Uterus (tissue), 4 donors: ENCODE data around the gene RGP1. TPM values are rescaled to one million over a fixed set of nuclear protein-coding genes. Genes with fewer than 3 reads are reported as not detected.

ENCODE experiments used
- DNase-seq, 2 donors: peaks; one replicate each; pipeline ENCODE4 v3.0.0-alpha.2; 2019 to 2020
- H3K27ac ChIP-seq, 2 donors: fragments of 200-600 bp; sonication (generic); 1 replicate in 1 of 2; 2 replicates in 1 of 2; pipeline ENCODE4 v1.5.1; 2016 to 2018
- H3K27me3 ChIP-seq, 2 donors: fragments of 200-600 bp; sonication (generic); one replicate each; pipeline ENCODE4 v1.5.1; 2018 to 2019; ENCODE audit warnings: control low read depth in 1 of 2
- H3K36me3 ChIP-seq, 2 donors: fragments of 200-600 bp; sonication (generic); one replicate each; pipeline ENCODE4 v1.5.1; 2019; ENCODE audit warnings: control low read depth in 1 of 2
- H3K4me1 ChIP-seq, 2 donors: fragments of 200-600 bp; sonication (generic); one replicate each; pipeline ENCODE4 v1.5.1; 2018 to 2019; ENCODE audit warnings: control low read depth in 1 of 2
- H3K4me3 ChIP-seq, 2 donors: fragments of 200-600 bp; sonication (generic); 1 replicate in 1 of 2; 2 replicates in 1 of 2; pipeline ENCODE4 v1.5.1; 2018 to 2019; ENCODE audit warnings: mild to moderate bottlenecking in 1 of 2
- H3K9me3 ChIP-seq, 2 donors: fragments of 200-600 bp; sonication (generic); one replicate each; pipeline ENCODE4 v1.5.1; 2019; ENCODE audit warnings: control low read depth in 1 of 2
- POLR2A ChIP-seq, 2 donors: fragments of 450-650 bp; IDR thresholded peaks; one replicate each; pipeline ENCODE4 v1.6.1; 2016; ENCODE audit warnings: antibody characterized with exemption in 2 of 2, mild to moderate bottlenecking in 1 of 2, moderate library complexity in 1 of 2
- intact Hi-C: fragments of 100-400 bp; cut with DNase I; formaldehyde crosslinking; loops from one replicate; pipeline ENCODE4 v1.15.1; 2023; ENCODE audit warnings: low total_unique reads
- total RNA-seq, 4 donors: library from RNA; depleted of rRNA in 3 of 4; stranded (reverse); fragments of >200 nt in 3 of 4; gene quantifications; one replicate each; pipeline versions ENCODE4 v1.1.0 to v1.2.4, GENCODE V29; 2014 to 2023
- TF ChIP-seq, protein P1 (sequence below), 4 experiments: fragments of 200-600 bp in 2 of 4; fragments of 450-650 bp in 2 of 4; sonication (generic) in 2 of 4; IDR thresholded peaks; one replicate each; pipeline ENCODE4 v1.5.1; 2016 to 2019; ENCODE audit warnings: antibody characterized with exemption in 4 of 4, mild to moderate bottlenecking in 2 of 4, moderate library complexity in 1 of 4
- donor health status: DM: yes; HTN: yes; CAD: no.

Gene RGP1
- total RNA-seq, 4 donors from 2014 or later, result 2.0 to 38.1 (median 10.3) TPM

DNA sequence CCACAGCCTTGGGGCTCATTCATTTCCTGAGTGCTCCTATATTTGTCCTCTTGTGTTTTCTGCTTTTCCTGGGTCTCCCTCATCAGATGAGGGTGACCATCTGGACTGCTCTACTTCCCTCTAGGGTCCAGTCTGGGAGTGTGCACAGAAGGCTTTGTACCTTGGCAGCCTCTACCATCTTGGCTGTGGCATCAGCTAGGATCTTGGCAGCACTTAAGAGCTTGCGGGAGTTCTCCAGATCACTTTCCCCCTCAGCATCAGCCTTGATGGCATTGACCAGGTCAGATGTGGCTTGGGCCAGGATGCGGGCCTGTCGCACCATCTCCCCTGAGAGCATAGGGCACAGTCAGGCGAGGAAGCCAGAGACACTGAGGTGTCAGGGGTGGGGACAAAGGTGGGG, 32.9 kb upstream of the RGP1 start:
- no peaks in the 10 kb centered on the region for H3K27me3 ChIP-seq
- TF ChIP-seq, protein P1, sequence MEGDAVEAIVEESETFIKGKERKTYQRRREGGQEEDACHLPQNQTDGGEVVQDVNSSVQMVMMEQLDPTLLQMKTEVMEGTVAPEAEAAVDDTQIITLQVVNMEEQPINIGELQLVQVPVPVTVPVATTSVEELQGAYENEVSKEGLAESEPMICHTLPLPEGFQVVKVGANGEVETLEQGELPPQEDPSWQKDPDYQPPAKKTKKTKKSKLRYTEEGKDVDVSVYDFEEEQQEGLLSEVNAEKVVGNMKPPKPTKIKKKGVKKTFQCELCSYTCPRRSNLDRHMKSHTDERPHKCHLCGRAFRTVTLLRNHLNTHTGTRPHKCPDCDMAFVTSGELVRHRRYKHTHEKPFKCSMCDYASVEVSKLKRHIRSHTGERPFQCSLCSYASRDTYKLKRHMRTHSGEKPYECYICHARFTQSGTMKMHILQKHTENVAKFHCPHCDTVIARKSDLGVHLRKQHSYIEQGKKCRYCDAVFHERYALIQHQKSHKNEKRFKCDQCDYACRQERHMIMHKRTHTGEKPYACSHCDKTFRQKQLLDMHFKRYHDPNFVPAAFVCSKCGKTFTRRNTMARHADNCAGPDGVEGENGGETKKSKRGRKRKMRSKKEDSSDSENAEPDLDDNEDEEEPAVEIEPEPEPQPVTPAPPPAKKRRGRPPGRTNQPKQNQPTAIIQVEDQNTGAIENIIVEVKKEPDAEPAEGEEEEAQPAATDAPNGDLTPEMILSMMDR (IDR thresholded peaks at IDR 0.05), result no peak
- TF ChIP-seq POLR2A (IDR thresholded peaks at IDR 0.05), result no peak
- H3K36me3 ChIP-seq, result no peaks in the 10 kb centered on the region
- no peaks in the 10 kb centered on the region for H3K4me1 ChIP-seq
- no peaks in the 10 kb centered on the region for H3K9me3 ChIP-seq
- DNase-seq, result no peak
- H3K27ac ChIP-seq, result no peak overlapping the region
- H3K4me3 ChIP-seq, result no peak overlapping the region
- intact Hi-C loops, result no loop called here

DNA sequence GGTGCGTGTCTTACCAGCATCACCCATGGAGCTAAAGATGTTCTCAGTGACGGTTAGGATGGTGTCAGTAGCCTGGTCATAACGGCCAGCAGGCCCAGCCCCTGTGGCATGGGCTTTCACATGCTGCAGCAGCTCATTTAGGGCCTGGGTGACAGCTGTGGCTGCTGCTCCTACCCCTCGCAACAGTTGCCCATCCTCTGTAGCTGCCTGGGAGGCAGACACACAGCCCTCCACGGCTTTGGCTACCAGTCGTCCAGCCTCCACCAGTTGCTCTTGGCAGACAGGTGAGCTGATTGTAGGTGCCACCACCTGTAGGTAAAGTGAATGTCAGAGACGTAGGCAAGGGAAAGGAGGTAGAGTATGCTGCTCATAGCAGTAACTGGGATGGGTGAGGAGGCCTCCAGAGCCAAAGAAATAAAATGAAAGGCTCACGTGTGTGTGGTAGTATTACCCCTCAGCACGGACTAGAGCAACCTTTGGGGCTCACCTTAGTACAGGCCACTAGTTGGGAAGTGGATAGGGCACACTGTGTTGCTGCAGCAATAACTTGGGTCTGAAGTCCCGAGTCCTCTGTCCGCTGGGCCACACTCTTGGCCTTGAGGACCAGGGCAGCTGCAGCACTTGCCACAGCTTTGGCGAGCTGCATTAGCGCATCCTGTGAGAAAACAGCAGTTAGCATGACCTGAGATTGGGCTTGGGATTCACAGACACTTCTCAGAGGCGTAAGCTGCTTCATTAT, 31.8 kb upstream of the RGP1 start:
- intact Hi-C loops, result no loop called here
- no peak overlapping the region for H3K4me3 ChIP-seq
- no peak for TF ChIP-seq POLR2A (IDR thresholded peaks at IDR 0.05)
- TF ChIP-seq, protein P1 (IDR thresholded peaks at IDR 0.05), result no peak
- no peak overlapping the region for H3K27ac ChIP-seq
- no peaks in the 10 kb centered on the region for H3K27me3 ChIP-seq
- no peaks in the 10 kb centered on the region for H3K4me1 ChIP-seq
- no peaks in the 10 kb centered on the region for H3K9me3 ChIP-seq
- no peaks in the 10 kb centered on the region for H3K36me3 ChIP-seq
- DNase-seq, result no peak

DNA sequence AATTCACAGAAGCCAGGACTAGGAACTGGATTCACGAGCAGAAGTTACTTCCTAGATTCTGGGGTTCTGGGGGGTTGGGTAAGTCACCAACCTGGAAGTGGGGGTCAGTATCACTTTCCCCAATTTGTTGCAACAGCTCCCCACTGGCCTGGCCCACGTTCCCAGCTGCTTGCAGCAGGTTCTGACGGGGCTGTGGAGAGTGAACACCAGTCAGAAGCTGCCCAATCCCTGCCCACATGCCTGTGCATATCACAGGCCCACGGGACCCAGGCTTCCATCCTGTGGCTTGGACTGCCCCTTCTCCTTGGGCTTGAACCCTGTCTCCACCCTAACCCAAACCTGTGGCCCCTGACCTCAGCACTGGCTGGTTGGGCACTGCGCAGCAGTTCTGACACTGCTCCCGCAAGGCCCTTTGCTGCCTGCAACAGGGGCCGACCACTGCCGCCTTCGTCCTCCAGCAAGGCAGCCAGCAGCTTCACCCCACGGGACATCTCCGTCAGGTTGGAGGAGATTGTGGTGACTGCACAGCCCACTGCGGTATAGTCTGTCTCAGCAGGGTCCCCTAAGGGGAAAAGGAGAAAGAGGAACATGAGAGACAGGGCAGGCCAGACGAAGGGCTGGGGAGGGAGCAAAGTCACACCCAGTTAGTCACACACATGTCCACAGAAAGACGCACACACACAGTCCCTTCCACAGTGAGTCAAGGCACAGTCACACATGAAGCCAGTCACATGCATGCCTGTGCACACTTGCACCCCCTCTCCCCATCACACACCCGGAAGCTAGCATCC, 30.2 kb upstream of the RGP1 start:
- Histone ChIP-seq H3K36me3 (no peaks in the 10 kb centered on the region), H3K27me3 (no peaks in the 10 kb centered on the region), H3K9me3 (no peaks in the 10 kb centered on the region), H3K27ac (no peak overlapping the region), H3K4me1 (no peaks in the 10 kb centered on the region), H3K4me3 (no peak overlapping the region)
- no peak for TF ChIP-seq POLR2A (IDR thresholded peaks at IDR 0.05)
- TF ChIP-seq, protein P1 (IDR thresholded peaks at IDR 0.05), result no peak
- DNase-seq, result no peak
- intact Hi-C loops, result no loop called here

- H3K27ac ChIP-seq, result no peak overlapping the region
- no peak overlapping the region for H3K4me3 ChIP-seq
- H3K36me3 ChIP-seq, result no peaks in the 10 kb centered on the region
- H3K4me1 ChIP-seq, result no peaks in the 10 kb centered on the region
- no peak for TF ChIP-seq POLR2A (IDR thresholded peaks at IDR 0.05)
- TF ChIP-seq, protein P1 (IDR thresholded peaks at IDR 0.05), result no peak
- DNase-seq, result no peak
- intact Hi-C loops, result no loop called here
- H3K9me3 ChIP-seq, result no peaks in the 10 kb centered on the region
- no peaks in the 10 kb centered on the region for H3K27me3 ChIP-seq
Measured at GRCh38 chr9:35719546-35719945, 29.5 kb upstream of the RGP1 start.

GRCh38 chr9:35723426-35723825, 25.7 kb upstream of the RGP1 start:
- DNase-seq, result no peak
- Histone ChIP-seq H3K9me3 (no peaks in the 10 kb centered on the region), H3K4me1 (no peaks in the 10 kb centered on the region), H3K27ac (no peak overlapping the region), H3K36me3 (no peaks in the 10 kb centered on the region), H3K4me3 (no peak overlapping the region), H3K27me3 (no peaks in the 10 kb centered on the region)
- intact Hi-C loops, result no loop called here
- TF ChIP-seq, protein P1 (IDR thresholded peaks at IDR 0.05), result no peak
- no peak for TF ChIP-seq POLR2A (IDR thresholded peaks at IDR 0.05)
